Kidney epithelial cell (primary cell): Measurements from ENCODE around the gene NR1H2. TPM values are rescaled to one million over a fixed set of nuclear protein-coding genes. Genes with fewer than 3 reads are reported as not detected.

ENCODE experiments used
- DNase-seq: peaks from one replicate; pipeline ENCODE4 v3.0.0-alpha.2; 2010; ENCODE audit warnings: low read depth
- H3K27me3 ChIP-seq: 2 replicates; pipeline ENCODE4 v1.6.0; 2011; ENCODE audit warnings: low read length; ENCODE audit not compliant: control insufficient read depth, insufficient read depth
- H3K36me3 ChIP-seq: 2 replicates; pipeline ENCODE4 v1.5.1; 2011; ENCODE audit warnings: low read length; ENCODE audit not compliant: control insufficient read depth, insufficient read depth
- H3K4me3 ChIP-seq: 2 replicates; pipeline ENCODE4 v1.5.1; 2011; ENCODE audit warnings: low read depth, mild to moderate bottlenecking, control low read depth, low read length
- CTCF ChIP-seq: IDR thresholded peaks from 2 replicates; pipeline ENCODE4 v1.5.1; 2011; ENCODE audit warnings: mild to moderate bottlenecking, moderate library complexity, low read length, control low read depth, inconsistent platforms; ENCODE audit not compliant: insufficient read depth, poor library complexity, severe bottlenecking
- total RNA-seq: library from RNA; depleted of rRNA; stranded (reverse); fragments of >200 nt; gene quantifications from 2 replicates; pipeline ENCODE4 v1.2.3, GENCODE V29; 2015

NR1H2 gene
- total RNA-seq, 1 donor from 2014 or later = 86.5 TPM

- Histone ChIP-seq H3K36me3 (peaks cover 6% of the 10 kb centered on the region), H3K27me3 (no peaks in the 10 kb centered on the region), H3K4me3 (no peak overlapping the region)
- no peak for DNase-seq
- TF ChIP-seq CTCF = no peak
Observed at GRCh38 chr19:50377517-50377916, 1.3 kb downstream of the NR1H2 start.

- TF ChIP-seq CTCF = no peak
- Histone ChIP-seq H3K36me3 (peaks cover 7% of the 10 kb centered on the region), H3K27me3 (no peaks in the 10 kb centered on the region), H3K4me3 (no peak overlapping the region)
- DNase-seq = no peak
Observed at GRCh38 chr19:50378169-50378862, 2.1 kb downstream of the NR1H2 start.

- H3K36me3 ChIP-seq = peaks cover 7% of the 10 kb centered on the region
- DNase-seq = no peak
- H3K4me3 ChIP-seq = no peak overlapping the region
- no peaks in the 10 kb centered on the region for H3K27me3 ChIP-seq
- TF ChIP-seq CTCF = no peak
Observed at GRCh38 chr19:50378863-50379236, 2.6 kb downstream of the NR1H2 start.

GRCh38 chr19:50379602-50380001 lies 3.3 kb downstream of the NR1H2 start:
- DNase-seq = no peak
- H3K36me3 ChIP-seq = peaks cover 7% of the 10 kb centered on the region

GRCh38 chr19:50380137-50380536 lies 3.9 kb downstream of the NR1H2 start:
- peaks cover 7% of the 10 kb centered on the region for H3K36me3 ChIP-seq
- H3K4me3 ChIP-seq = no peak overlapping the region
- TF ChIP-seq CTCF = no peak
- DNase-seq = no peak
- H3K27me3 ChIP-seq = no peaks in the 10 kb centered on the region

More at GRCh38 chr19:50379602-50380001, 3.3 kb downstream of the NR1H2 start:
- TF ChIP-seq CTCF = no peak
- Histone ChIP-seq H3K4me3 (no peak overlapping the region), H3K27me3 (no peaks in the 10 kb centered on the region)

- Histone ChIP-seq H3K4me3 (no peak overlapping the region), H3K36me3 (peaks cover 7% of the 10 kb centered on the region), H3K27me3 (no peaks in the 10 kb centered on the region)
- TF ChIP-seq CTCF = no peak
- DNase-seq = no peak
Observed at GRCh38 chr19:50380751-50381151, 4.5 kb downstream of the NR1H2 start.
